NCI-H1436 (cell line): Measurements from ENCODE around the gene SPOCK1.
A peak's percentile ranks its signal among the peaks of the same experiment; 100 is the strongest.

ENCODE experiments used
- DNase-seq: peaks from one replicate; lab custom pipeline; 2025; lab: John Stamatoyannopoulos, UW

The SPOCK1 gene

DNA sequence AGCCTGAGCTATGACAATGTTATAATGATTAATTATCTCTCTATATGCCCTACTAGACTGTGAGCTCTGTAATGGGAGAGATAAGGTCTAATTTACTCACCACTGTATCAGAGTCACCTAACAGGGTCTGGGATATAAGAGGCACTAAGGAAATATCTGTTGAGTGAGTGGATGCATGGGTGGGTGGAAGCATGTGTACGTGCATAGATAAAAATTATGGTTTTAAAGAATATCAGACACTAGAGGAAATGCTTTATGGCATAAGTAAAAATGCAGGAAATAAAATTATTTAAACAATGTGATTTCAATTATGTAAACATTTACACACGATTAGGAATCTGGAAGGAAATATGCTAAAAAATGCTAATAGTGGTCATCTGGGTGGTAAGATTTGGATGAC lies 137.8 kb downstream of the SPOCK1 start:
- no peak for DNase-seq

GRCh38 chr5:137360607-137361006 lies 138.5 kb downstream of the SPOCK1 start:
- no peak for DNase-seq

DNA sequence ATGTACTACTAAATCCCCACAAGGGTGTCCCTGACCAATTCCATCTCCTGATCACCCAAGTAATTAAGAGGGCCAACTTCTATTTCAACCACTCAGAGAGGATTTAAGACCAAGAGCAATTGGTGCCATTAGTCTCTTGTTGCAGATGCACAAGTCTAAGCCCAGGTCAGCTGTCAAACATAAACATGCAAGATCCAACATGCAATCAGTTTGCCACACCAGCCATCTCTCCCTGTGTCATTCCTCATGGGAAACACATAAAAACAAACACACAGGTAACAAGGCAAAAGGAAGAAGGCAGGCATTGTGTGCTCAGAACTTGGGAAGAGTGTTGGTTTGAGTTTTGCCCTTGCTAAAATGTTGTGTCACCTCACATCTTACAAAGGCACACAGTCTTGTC lies 139.2 kb downstream of the SPOCK1 start:
- no peak for DNase-seq

GRCh38 chr5:137357436-137357835 lies 141.7 kb downstream of the SPOCK1 start:
- no peak for DNase-seq

DNA sequence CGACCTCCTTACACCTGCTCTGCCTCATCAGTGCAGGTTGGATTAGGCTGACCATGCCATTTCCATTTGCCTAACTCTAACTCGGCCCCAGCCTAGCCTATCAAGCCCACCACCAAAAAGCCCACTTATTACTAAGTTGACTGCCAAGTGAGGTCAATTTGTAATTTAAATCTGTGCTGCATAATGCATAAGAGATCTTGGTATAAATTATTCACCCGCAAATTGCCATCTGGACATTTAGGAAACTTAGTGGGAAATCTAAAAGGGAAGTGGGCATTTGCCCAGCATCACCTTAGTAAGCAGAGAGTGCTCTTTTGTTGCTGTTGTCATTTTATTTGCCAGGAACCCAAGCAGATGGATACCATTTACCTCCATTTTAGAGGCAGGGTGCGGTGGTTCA lies 143.0 kb downstream of the SPOCK1 start:
- DNase-seq = no peak

- no peak for DNase-seq
Measured at GRCh38 chr5:137355708-137356107, 143.4 kb downstream of the SPOCK1 start.

- no peak for DNase-seq
Measured at GRCh38 chr5:137352095-137352494, 147.0 kb downstream of the SPOCK1 start.

DNA sequence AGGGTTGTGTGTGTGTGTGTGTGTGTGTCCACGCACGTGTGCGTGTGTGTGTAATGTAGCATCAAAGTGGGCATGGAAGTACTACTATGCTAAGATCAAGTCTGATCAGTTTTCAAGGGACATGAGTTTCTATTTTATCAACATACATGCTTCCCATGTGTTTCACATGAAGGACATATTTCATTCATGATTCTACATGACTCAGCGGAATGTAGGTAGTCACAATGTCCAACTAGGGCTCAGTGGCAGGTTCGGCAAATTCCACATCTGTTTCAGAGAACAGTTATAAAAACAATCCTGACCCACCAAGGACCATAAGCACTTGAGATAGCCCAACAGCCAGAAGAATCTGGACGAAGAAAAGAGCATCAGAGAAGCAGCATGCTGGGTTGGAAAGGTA lies 148.3 kb downstream of the SPOCK1 start:
- DNase-seq = no peak

DNA sequence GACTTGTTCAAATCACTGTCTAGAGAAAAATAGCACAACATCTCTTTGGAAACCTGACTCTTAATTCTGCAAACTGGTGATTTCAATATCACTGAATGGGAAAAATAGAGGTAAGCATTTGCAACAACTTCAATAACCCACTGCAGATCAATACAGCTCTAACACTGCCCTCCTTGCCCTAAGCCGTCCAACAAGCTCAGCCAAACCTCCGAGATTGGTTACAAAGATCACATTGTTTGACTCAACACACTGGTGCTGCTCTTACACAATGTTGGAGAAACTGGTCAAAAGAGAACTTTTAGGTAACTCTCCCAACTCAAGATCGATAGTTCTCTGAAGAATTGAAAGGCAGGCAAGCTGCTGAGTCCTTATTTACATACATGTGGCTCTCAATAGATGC lies 150.4 kb downstream of the SPOCK1 start:
- DNase-seq = no peak

GRCh38 chr5:137347865-137348264 lies 151.3 kb downstream of the SPOCK1 start:
- no peak for DNase-seq

DNA sequence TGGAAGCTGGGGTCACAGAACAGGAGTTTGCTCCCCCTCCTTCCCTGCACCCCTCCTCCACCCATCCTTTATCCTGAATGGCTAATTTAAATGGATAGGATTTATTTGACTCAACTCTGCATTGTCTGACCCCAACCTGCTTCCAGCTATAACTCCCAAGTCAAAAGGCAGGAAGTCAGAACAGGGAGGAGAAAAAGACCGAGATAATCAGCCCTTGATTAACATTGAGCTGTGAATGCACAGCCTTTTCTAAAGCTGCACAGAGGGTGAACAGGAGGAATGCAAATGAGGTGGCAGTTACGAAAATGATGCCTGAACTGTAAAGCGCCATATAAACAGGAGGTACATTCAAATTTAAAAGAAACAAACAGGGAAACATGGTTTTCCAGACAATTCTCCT lies 152.8 kb downstream of the SPOCK1 start:
- no peak for DNase-seq

DNA sequence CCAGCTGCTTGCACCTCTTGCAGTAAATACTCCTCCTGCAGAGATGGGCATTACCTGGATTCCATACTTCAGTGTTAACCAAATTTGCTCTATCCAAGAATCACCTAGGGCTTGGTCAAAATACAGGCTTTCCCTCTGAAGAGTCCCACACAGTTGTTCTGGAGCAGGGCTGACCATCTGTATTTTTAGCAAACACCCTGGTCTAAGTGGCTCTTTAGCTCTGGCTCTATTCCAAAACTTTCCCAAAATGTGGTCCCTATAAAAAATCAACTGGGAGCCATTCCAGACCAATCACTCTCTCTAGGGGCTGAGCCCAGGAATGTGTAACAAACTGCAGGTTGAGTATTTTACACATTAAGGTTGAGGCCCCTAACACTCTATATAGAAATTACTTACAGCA lies 153.7 kb downstream of the SPOCK1 start:
- DNase-seq = no peak

GRCh38 chr5:137344723-137345322 lies 154.3 kb downstream of the SPOCK1 start:
- DNase-seq = peak; percentile 62

- no peak for DNase-seq
Measured at GRCh38 chr5:137344021-137344420, 155.1 kb downstream of the SPOCK1 start.

- DNase-seq = no peak
Measured at GRCh38 chr5:137342764-137343163, 156.4 kb downstream of the SPOCK1 start.

DNA sequence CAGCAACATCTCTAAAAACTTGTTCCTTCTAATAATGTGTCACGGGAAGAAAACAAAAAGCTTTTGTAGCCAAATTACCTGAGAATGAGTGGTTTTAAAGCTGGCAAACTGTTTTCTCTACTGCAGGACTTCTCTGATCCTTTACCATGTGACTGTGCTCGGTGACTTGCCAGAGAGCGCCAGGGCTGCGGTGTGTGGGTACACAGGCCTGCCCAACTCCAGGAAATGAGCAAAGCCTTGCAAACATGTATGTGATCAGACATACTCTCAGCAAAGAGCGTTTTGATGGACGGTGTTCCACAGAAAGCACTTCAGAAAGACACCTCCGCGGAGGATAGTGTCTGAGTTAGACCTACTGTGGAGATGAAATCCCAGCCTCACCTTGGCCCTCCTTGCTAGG lies 157.3 kb downstream of the SPOCK1 start:
- no peak for DNase-seq

DNA sequence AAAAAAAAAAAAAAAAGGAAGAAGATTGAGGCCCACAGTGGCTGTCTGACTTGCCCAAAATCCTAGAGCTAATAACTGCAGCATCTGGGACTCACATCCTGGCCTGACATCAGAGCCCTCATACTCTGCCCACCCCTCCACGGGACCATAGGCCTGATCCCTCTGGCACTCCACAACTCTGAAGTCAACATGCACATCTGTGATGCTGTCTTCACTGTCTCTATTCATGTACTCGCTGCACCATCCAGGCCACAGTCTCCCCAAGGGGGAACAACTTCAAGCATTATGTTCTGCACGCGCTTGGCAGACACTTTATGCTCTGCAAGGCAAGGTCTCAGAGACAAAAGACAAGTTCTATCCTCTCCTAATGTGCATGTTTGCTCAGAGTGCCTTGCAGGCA lies 158.2 kb downstream of the SPOCK1 start:
- no peak for DNase-seq

DNA sequence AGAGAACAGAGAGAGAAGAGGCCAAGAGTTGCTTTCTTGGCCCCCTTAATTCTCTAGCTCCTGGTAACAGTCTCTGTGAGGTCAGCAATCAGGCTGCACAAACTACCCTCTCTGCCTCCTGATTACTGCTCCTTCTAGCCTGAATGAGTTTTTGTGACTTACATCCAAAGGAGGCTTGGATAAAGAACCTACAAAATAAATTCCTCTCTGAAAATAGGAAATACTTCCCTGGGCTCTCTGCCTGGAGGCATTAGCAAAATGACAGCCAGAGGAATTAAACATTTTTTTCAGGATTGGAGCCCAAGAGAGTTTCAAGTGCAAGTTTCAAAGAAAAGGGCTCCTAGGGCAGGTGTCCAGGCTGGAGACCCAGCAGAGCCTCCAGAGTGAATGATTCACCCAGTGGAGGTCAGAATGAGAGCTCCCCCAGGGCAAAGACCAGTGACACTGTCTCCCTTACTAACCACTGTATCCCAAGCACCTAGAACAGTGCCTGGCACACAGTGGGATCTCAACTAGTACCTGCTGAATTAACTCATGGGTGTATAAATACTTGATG lies 162.5 kb downstream of the SPOCK1 start:
- no peak for DNase-seq

GRCh38 chr5:137336161-137336560 lies 163.0 kb downstream of the SPOCK1 start:
- no peak for DNase-seq

GRCh38 chr5:137335493-137335892 lies 163.6 kb downstream of the SPOCK1 start:
- DNase-seq = no peak

DNA sequence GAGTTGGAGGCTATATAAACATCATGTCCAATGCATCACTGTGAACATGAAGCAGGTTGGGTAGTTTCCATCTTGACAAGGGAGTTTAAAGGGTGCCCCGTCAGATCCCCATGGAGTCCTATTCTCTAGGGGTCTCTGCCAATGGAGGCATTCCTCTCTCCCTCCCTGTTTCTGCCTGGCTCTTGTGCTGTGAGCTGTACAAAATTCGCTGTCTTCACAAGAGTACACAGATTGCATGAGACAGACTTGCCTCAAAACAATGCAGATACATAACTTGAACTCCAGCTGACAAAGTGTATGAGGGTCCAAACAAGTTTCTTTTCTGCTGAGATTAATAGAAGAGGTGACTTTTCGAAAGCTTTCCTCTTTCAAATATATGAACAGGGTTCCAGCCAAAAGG lies 165.2 kb downstream of the SPOCK1 start:
- DNase-seq = no peak

DNA sequence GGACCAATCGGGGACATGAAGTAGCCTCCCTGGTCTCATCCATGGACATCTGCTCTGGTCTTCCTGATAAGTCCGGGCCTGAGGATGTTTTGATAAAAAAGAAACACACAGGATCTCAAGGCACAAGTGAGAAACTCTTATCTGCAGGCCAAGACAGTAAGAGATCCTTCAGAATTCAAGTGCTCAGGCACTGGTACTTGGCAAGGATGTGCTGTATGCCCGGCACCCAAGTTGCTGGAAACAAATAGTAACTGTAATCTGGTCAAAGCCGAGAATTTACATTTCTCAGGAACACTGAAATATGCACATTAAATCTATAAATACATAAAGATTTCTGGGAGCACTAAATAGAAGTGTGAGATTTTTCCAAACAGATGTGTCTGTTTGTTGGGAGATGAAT lies 165.7 kb downstream of the SPOCK1 start:
- no peak for DNase-seq

GRCh38 chr5:137332296-137332695 lies 166.8 kb downstream of the SPOCK1 start:
- DNase-seq = no peak

DNA sequence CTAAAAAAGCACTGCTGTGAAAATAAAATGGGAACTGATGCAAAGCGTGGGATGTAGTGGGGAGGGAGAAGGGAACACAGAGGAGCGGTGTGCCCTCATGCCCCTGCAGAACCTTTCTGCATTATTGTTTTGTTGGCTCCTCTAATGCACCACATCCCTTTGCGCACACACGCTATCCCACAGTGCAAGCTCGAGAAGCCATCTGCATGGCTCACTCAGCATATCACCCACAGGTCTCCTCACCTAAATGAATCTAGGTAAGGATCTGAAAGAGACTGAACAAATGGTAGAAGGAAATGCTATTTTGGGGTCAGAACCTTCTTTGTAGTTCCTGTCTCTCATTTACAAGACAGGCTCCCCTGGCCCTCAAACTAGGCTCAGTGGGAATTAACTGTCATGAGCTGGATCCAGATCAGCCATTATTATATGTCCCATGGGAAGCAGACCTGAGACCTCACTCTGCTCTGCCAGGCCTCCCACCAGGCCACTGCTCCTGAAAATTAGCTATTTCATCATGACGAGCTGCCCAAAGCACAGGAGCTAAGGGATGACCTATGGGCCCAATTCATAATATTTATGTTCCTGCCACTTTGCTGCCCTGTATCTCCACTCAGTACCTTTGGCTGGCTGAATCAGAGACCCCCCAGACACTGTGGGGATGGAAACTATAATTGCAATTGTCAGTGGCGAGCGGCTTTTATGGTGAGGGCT lies 169.4 kb downstream of the SPOCK1 start:
- no peak for DNase-seq
